Measurements from ENCODE around the gene BAAT.
"Not testable (repeated sequence)": the region's sequence is repeated elsewhere in the genome, so short reads cannot be mapped to it uniquely, and the experiment has no call there.

The BAAT gene

GRCh38 chr9:101360647-101361046 lies 24.2 kb downstream of the BAAT start:
- DNase-seq (ENCODE audit: low read depth in 2 of 2): no peak

- no peak for DNase-seq (ENCODE audit: low read depth in 2 of 2)
Observed at GRCh38 chr9:101359679-101360078, 25.1 kb downstream of the BAAT start.

- no peak for DNase-seq (ENCODE audit: low read depth in 2 of 2)
Observed at GRCh38 chr9:101356619-101357018, 28.2 kb downstream of the BAAT start.

- no peak for DNase-seq (ENCODE audit: low read depth in 2 of 2)
Observed at GRCh38 chr9:101354765-101355708, 29.8 kb downstream of the BAAT start.

GRCh38 chr9:101354143-101354764 lies 30.6 kb downstream of the BAAT start:
- DNase-seq (ENCODE audit: low read depth in 2 of 2): no peak

- no peak for DNase-seq (ENCODE audit: low read depth in 2 of 2)
Observed at GRCh38 chr9:101353683-101354082, 31.1 kb downstream of the BAAT start.

GRCh38 chr9:101352892-101353463 lies 31.8 kb downstream of the BAAT start:
- DNase-seq (ENCODE audit: low read depth in 2 of 2): no peak

GRCh38 chr9:101350285-101350684 lies 34.5 kb downstream of the BAAT start:
- no peak for DNase-seq (ENCODE audit: low read depth in 2 of 2)

- no peak for DNase-seq (ENCODE audit: low read depth in 2 of 2)
Observed at GRCh38 chr9:101342595-101342994, 42.2 kb downstream of the BAAT start.

GRCh38 chr9:101341958-101342357 lies 42.8 kb downstream of the BAAT start:
- no peak for DNase-seq (ENCODE audit: low read depth in 2 of 2)

- DNase-seq (ENCODE audit: low read depth in 2 of 2): no peak
Observed at GRCh38 chr9:101337237-101337636, 47.6 kb downstream of the BAAT start.

- no peak for DNase-seq (ENCODE audit: low read depth in 2 of 2)
Observed at GRCh38 chr9:101336091-101336490, 48.7 kb downstream of the BAAT start.

- no peak for DNase-seq (ENCODE audit: low read depth in 2 of 2)
Observed at GRCh38 chr9:101333926-101334702, 50.7 kb downstream of the BAAT start.

GRCh38 chr9:101333490-101333889 lies 51.3 kb downstream of the BAAT start:
- no peak for DNase-seq (ENCODE audit: low read depth in 2 of 2)

- no peak for DNase-seq (ENCODE audit: low read depth in 2 of 2)
Observed at GRCh38 chr9:101332362-101332761, 52.4 kb downstream of the BAAT start.

- DNase-seq (ENCODE audit: low read depth in 2 of 2): not testable (repeated sequence)
Observed at GRCh38 chr9:101327422-101327909, 57.3 kb downstream of the BAAT start.

- no peak for DNase-seq (ENCODE audit: low read depth in 2 of 2)
Observed at GRCh38 chr9:101326501-101326900, 58.3 kb downstream of the BAAT start.

GRCh38 chr9:101326035-101326434 lies 58.8 kb downstream of the BAAT start:
- DNase-seq (ENCODE audit: low read depth in 2 of 2): no peak

- no peak for DNase-seq (ENCODE audit: low read depth in 2 of 2)
Observed at GRCh38 chr9:101325053-101325452, 59.8 kb downstream of the BAAT start.

- DNase-seq (ENCODE audit: low read depth in 2 of 2): no peak
Observed at GRCh38 chr9:101324245-101324804, 60.5 kb downstream of the BAAT start.

- no peak for DNase-seq (ENCODE audit: low read depth in 2 of 2)
Observed at GRCh38 chr9:101323129-101323528, 61.7 kb downstream of the BAAT start.
